ACC112 (cell line): ENCODE measurements around the gene TPP1.

ENCODE experiments used
- H2AFZ ChIP-seq: fragments of 200-600 bp; sonication (generic); one replicate; pipeline ENCODE4 v1.6.0; 2017; ENCODE audit warnings: antibody characterized with exemption, low read length; ENCODE audit not compliant: unreplicated experiment
- H3K27ac ChIP-seq: fragments of 200-600 bp; sonication (generic); 2 replicates; pipeline ENCODE4 v1.5.1; 2014; ENCODE audit warnings: low read depth, mild to moderate bottlenecking, antibody characterized with exemption, low read length, moderate library complexity
- H3K27me3 ChIP-seq: fragments of 200-600 bp; sonication (generic); 2 replicates; pipeline ENCODE4 v1.6.1; 2014; ENCODE audit warnings: mild to moderate bottlenecking, antibody characterized with exemption, low read length, moderate library complexity, mixed read lengths; ENCODE audit not compliant: insufficient read depth
- H3K36me3 ChIP-seq: fragments of 200-600 bp; sonication (generic); 2 replicates; pipeline ENCODE4 v1.6.1; 2016; ENCODE audit warnings: mild to moderate bottlenecking, antibody characterized with exemption, low read length, moderate library complexity, mixed read lengths; ENCODE audit not compliant: insufficient read depth
- H3K4me1 ChIP-seq: fragments of 200-600 bp; sonication (generic); one replicate; pipeline ENCODE4 v1.6.1; 2016; ENCODE audit warnings: low read length, mixed read lengths; ENCODE audit not compliant: insufficient read depth, unreplicated experiment, control insufficient read depth
- H3K4me3 ChIP-seq: fragments of 200-600 bp; sonication (generic); 2 replicates; pipeline ENCODE4 v1.5.1; 2014; ENCODE audit warnings: mild to moderate bottlenecking, low read depth, low read length
- H3K79me2 ChIP-seq: fragments of 200-600 bp; sonication (generic); one replicate; pipeline ENCODE4 v1.6.0; 2016; ENCODE audit warnings: low read length; ENCODE audit not compliant: control insufficient read depth, unreplicated experiment, insufficient read depth

The TPP1 gene

GRCh38 chr11:6602096-6602940, 16.9 kb downstream of the TPP1 start:
- Histone ChIP-seq H3K79me2 (peaks cover 87% of the 10 kb centered on the region), H3K36me3 (peaks cover 13% of the 10 kb centered on the region; the same call in 1 of the 2 replicates), H3K4me3 (peak overlapping the region; percentile 84), H3K27ac (no peak overlapping the region), H2AFZ (no peak overlapping the region), H3K4me1 (peaks cover 26% of the 10 kb centered on the region), H3K27me3 (no peaks in the 10 kb centered on the region)

GRCh38 chr11:6601041-6601461, 18.2 kb downstream of the TPP1 start:
- Histone ChIP-seq H3K4me1 (peaks cover 15% of the 10 kb centered on the region), H3K36me3 (peaks cover 13% of the 10 kb centered on the region; the same call in 1 of the 2 replicates), H3K27me3 (no peaks in the 10 kb centered on the region), H2AFZ (no peak overlapping the region), H3K79me2 (peaks cover 74% of the 10 kb centered on the region), H3K4me3 (no peak overlapping the region), H3K27ac (no peak overlapping the region)

GRCh38 chr11:6599881-6600390, 19.3 kb downstream of the TPP1 start:
- Histone ChIP-seq H3K27ac (no peak overlapping the region), H3K79me2 (peaks cover 63% of the 10 kb centered on the region), H2AFZ (no peak overlapping the region), H3K36me3 (peaks cover 17% of the 10 kb centered on the region; the same call in 1 of the 2 replicates), H3K4me1 (peaks cover 10% of the 10 kb centered on the region), H3K27me3 (no peaks in the 10 kb centered on the region), H3K4me3 (no peak overlapping the region)

- Histone ChIP-seq H3K36me3 (peaks cover 17% of the 10 kb centered on the region; the same call in 1 of the 2 replicates), H2AFZ (no peak overlapping the region), H3K27me3 (no peaks in the 10 kb centered on the region), H3K27ac (no peak overlapping the region), H3K79me2 (peaks cover 58% of the 10 kb centered on the region), H3K4me3 (no peak overlapping the region), H3K4me1 (peaks cover 10% of the 10 kb centered on the region)
These were observed 19.8 kb downstream of the TPP1 start for GRCh38 chr11:6599449-6599848.

- H3K79me2 ChIP-seq = peaks cover 50% of the 10 kb centered on the region
- H3K36me3 ChIP-seq = peaks cover 17% of the 10 kb centered on the region; the same call in 1 of the 2 replicates
- no peak overlapping the region for H2AFZ ChIP-seq
- H3K27me3 ChIP-seq = no peaks in the 10 kb centered on the region
- peaks cover 10% of the 10 kb centered on the region for H3K4me1 ChIP-seq
- no peak overlapping the region for H3K27ac ChIP-seq
- H3K4me3 ChIP-seq = no peak overlapping the region
These were observed 20.7 kb downstream of the TPP1 start for GRCh38 chr11:6598555-6598954.

GRCh38 chr11:6596239-6596877, 22.9 kb downstream of the TPP1 start:
- Histone ChIP-seq H3K27ac (no peak overlapping the region), H2AFZ (no peak overlapping the region), H3K79me2 (peaks cover 29% of the 10 kb centered on the region), H3K27me3 (no peaks in the 10 kb centered on the region), H3K4me3 (no peak overlapping the region), H3K36me3 (peaks cover 17% of the 10 kb centered on the region; the same call in 1 of the 2 replicates), H3K4me1 (no peaks in the 10 kb centered on the region)

GRCh38 chr11:6594142-6594768, 25.0 kb downstream of the TPP1 start:
- no peaks in the 10 kb centered on the region for H3K4me1 ChIP-seq
- no peak overlapping the region for H3K4me3 ChIP-seq
- no peaks in the 10 kb centered on the region for H3K27me3 ChIP-seq
- H2AFZ ChIP-seq = no peak overlapping the region
- H3K79me2 ChIP-seq = peaks cover 9% of the 10 kb centered on the region
- no peak overlapping the region for H3K27ac ChIP-seq
- peaks cover 6% of the 10 kb centered on the region; the same call in 1 of the 2 replicates for H3K36me3 ChIP-seq

- Histone ChIP-seq H3K36me3 (peaks cover 13% of the 10 kb centered on the region), H3K79me2 (no peaks in the 10 kb centered on the region), H3K27ac (no peak overlapping the region), H3K4me1 (no peaks in the 10 kb centered on the region), H3K27me3 (no peaks in the 10 kb centered on the region), H3K4me3 (no peak overlapping the region), H2AFZ (no peak overlapping the region)
These were observed 31.2 kb downstream of the TPP1 start for GRCh38 chr11:6588018-6588417.

- H3K27me3 ChIP-seq = no peaks in the 10 kb centered on the region
- no peak overlapping the region for H2AFZ ChIP-seq
- H3K27ac ChIP-seq = no peak overlapping the region
These were observed 31.8 kb downstream of the TPP1 start for GRCh38 chr11:6587360-6587953.

More at GRCh38 chr11:6587360-6587953, 31.8 kb downstream of the TPP1 start:
- Histone ChIP-seq H3K4me3 (no peak overlapping the region), H3K36me3 (peaks cover 13% of the 10 kb centered on the region), H3K79me2 (no peaks in the 10 kb centered on the region), H3K4me1 (no peaks in the 10 kb centered on the region)
